HS-27A (cell line): ENCODE data around the gene ADPRM.
"Not testable (repeated sequence)": the region's sequence is repeated elsewhere in the genome, so short reads cannot be mapped to it uniquely, and the experiment has no call there.

ENCODE experiments used
- DNase-seq: peaks from one replicate; pipeline ENCODE4 v3.0.0-alpha.2; 2012; ENCODE audit warnings: low read depth, missing footprints

ADPRM gene

GRCh38 chr17:10697092-10698081 lies at the start of gene ADPRM, which contains the start of gene SCO1:
TSS of gene ADPRM (plus strand) at chr17:10697594. CDS start at chr17:10704927, 7,333 bp downstream.
TSS of gene SCO1 (minus strand) at chr17:10697533. CDS start at chr17:10697507, 26 bp downstream.
- peak; percentile 89 for DNase-seq

GRCh38 chr17:10648381-10648780 lies 49.0 kb upstream of the ADPRM start:
- DNase-seq, result no peak

GRCh38 chr17:10648956-10649355 lies 48.4 kb upstream of the ADPRM start:
- DNase-seq, result no peak

- DNase-seq, result no peak
Measured at GRCh38 chr17:10649602-10650001, 47.8 kb upstream of the ADPRM start.

GRCh38 chr17:10651927-10652326 lies 45.5 kb upstream of the ADPRM start:
- DNase-seq, result no peak

- DNase-seq, result no peak
Measured at GRCh38 chr17:10652984-10653659, 44.3 kb upstream of the ADPRM start.

- no peak for DNase-seq
Measured at GRCh38 chr17:10653987-10654386, 43.4 kb upstream of the ADPRM start.

- DNase-seq, result no peak
Measured at GRCh38 chr17:10657148-10657547, 40.2 kb upstream of the ADPRM start, which contains the start of gene MYH3. TSS of gene MYH3 (minus strand) at chr17:10657309. CDS start at chr17:10655064, 2,245 bp downstream.

GRCh38 chr17:10657879-10658278 lies 39.5 kb upstream of the ADPRM start:
- DNase-seq, result no peak

- DNase-seq, result no peak
Measured at GRCh38 chr17:10661437-10661836, 36.0 kb upstream of the ADPRM start.

GRCh38 chr17:10663231-10663630 lies 34.2 kb upstream of the ADPRM start:
- no peak for DNase-seq

- no peak for DNase-seq
Measured at GRCh38 chr17:10664571-10664970, 32.8 kb upstream of the ADPRM start.

- DNase-seq, result no peak
Measured at GRCh38 chr17:10666906-10667305, 30.5 kb upstream of the ADPRM start.

GRCh38 chr17:10668775-10669174 lies 28.6 kb upstream of the ADPRM start:
- DNase-seq, result peak; percentile 48

GRCh38 chr17:10673312-10673711 lies 24.1 kb upstream of the ADPRM start:
- DNase-seq, result no peak

GRCh38 chr17:10674704-10675103 lies 22.7 kb upstream of the ADPRM start:
- DNase-seq, result no peak

- DNase-seq, result peak; percentile 84
Measured at GRCh38 chr17:10681866-10682446, 15.4 kb upstream of the ADPRM start.

- no peak for DNase-seq
Measured at GRCh38 chr17:10683853-10684252, 13.5 kb upstream of the ADPRM start.

- no peak for DNase-seq
Measured at GRCh38 chr17:10687499-10687898, 9.9 kb upstream of the ADPRM start.

GRCh38 chr17:10695875-10696407 lies 1.5 kb upstream of the ADPRM start:
- DNase-seq, result not testable (repeated sequence)

- DNase-seq, result no peak
Measured at GRCh38 chr17:10698096-10698818, 863 bp downstream of the ADPRM start.
